Bronchial epithelial cell (primary cell): Measurements from ENCODE around the gene CHPT1. TPM values are rescaled to one million over a fixed set of nuclear protein-coding genes. Genes with fewer than 3 reads are reported as not detected.

Source experiments
- DNase-seq: peaks from one replicate; pipeline ENCODE4 v3.0.0-alpha.2; 2010; ENCODE audit warnings: low read depth
- FAIRE-seq: peaks from 2 replicates; lab custom pipeline; 2011; peaks lifted over from hg19 to GRCh38; lab: Jason Lieb, UNC
- H3K27me3 ChIP-seq: 2 replicates; pipeline ENCODE4 v1.5.1; 2011; ENCODE audit warnings: low read length; ENCODE audit not compliant: control insufficient read depth, insufficient read depth
- H3K36me3 ChIP-seq: 2 replicates; pipeline ENCODE4 v1.5.1; 2011; ENCODE audit warnings: low read length; ENCODE audit not compliant: control insufficient read depth, insufficient read depth
- H3K4me3 ChIP-seq: 2 replicates; pipeline ENCODE4 v1.5.1; 2011; ENCODE audit warnings: mild to moderate bottlenecking, low read depth, low read length, control low read depth
- total RNA-seq: library from RNA; depleted of rRNA; stranded (reverse); fragments of >200 nt; gene quantifications from 2 replicates; pipeline ENCODE4 v1.2.1, GENCODE V29; 2014
- TF ChIP-seq, protein P1 (sequence below): IDR thresholded peaks from 2 replicates; pipeline ENCODE4 v1.5.1; 2011; ENCODE audit warnings: mild to moderate bottlenecking, moderate library complexity, low read length, control low read depth, inconsistent platforms; ENCODE audit not compliant: insufficient read depth, severe bottlenecking

CHPT1 gene
- total RNA-seq, 1 donor from 2014 or later: 3.2 TPM

DNA sequence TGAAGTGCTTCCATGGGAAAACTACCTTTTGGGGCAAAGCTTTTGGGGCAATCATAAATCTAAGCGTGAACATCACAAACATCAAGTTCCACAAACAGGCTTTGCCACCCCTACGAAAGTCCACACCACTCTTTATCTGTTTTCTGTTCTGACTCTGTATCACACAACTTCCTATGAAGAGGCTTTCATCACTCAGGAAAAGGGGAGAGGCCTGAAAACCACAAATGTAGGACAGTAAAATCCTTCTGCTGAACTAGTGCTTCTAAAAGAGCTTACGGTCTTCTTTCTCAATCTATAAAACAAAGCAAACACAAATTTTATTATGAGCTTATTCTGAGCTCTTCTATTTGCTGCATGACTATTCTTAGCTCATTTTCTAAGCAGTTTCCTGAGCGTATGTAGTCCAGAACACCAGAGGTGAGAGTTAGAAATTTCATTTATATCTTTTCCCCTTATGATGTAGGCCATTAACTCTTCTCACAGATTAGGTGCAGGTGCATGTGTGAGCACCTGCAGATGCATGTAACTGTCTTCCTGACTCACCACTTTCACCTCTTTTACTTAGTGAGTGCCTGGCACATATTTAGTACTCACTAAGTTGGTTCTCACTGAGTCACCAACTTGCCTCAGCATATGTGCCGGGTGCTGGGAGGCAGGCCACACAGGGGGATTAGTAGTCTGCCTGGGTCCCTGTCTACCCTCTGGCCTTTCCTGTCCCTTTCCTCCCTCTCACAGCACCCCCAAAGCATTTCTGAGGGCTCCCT is 74.8 kb downstream of the CHPT1 start:
- DNase-seq (peak; percentile 71), FAIRE-seq (no peak)
- H3K4me3 ChIP-seq: no peak overlapping the region
- TF ChIP-seq, protein P1, sequence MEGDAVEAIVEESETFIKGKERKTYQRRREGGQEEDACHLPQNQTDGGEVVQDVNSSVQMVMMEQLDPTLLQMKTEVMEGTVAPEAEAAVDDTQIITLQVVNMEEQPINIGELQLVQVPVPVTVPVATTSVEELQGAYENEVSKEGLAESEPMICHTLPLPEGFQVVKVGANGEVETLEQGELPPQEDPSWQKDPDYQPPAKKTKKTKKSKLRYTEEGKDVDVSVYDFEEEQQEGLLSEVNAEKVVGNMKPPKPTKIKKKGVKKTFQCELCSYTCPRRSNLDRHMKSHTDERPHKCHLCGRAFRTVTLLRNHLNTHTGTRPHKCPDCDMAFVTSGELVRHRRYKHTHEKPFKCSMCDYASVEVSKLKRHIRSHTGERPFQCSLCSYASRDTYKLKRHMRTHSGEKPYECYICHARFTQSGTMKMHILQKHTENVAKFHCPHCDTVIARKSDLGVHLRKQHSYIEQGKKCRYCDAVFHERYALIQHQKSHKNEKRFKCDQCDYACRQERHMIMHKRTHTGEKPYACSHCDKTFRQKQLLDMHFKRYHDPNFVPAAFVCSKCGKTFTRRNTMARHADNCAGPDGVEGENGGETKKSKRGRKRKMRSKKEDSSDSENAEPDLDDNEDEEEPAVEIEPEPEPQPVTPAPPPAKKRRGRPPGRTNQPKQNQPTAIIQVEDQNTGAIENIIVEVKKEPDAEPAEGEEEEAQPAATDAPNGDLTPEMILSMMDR: no peak
- H3K36me3 ChIP-seq: peaks cover 2% of the 10 kb centered on the region
- no peaks in the 10 kb centered on the region for H3K27me3 ChIP-seq

- H3K36me3 ChIP-seq: peaks cover 2% of the 10 kb centered on the region
- H3K27me3 ChIP-seq: no peaks in the 10 kb centered on the region
- TF ChIP-seq, protein P1: peak; percentile 74
- no peak for FAIRE-seq
- no peak overlapping the region for H3K4me3 ChIP-seq
- DNase-seq: peak; percentile 58
Observed at GRCh38 chr12:101773650-101774162, 76.3 kb downstream of the CHPT1 start.

- DNase-seq (no peak), FAIRE-seq (no peak)
- TF ChIP-seq, protein P1: no peak
- Histone ChIP-seq H3K36me3 (no peaks in the 10 kb centered on the region), H3K4me3 (no peak overlapping the region), H3K27me3 (no peaks in the 10 kb centered on the region)
Observed at GRCh38 chr12:101775816-101776215, 78.4 kb downstream of the CHPT1 start.

GRCh38 chr12:101777485-101777884 is 80.0 kb downstream of the CHPT1 start:
- no peak for FAIRE-seq

GRCh38 chr12:101777978-101778377 is 80.5 kb downstream of the CHPT1 start:
- DNase-seq (no peak), FAIRE-seq (no peak)
- Histone ChIP-seq H3K36me3 (no peaks in the 10 kb centered on the region), H3K27me3 (no peaks in the 10 kb centered on the region), H3K4me3 (no peak overlapping the region)
- TF ChIP-seq, protein P1: no peak

More at GRCh38 chr12:101777485-101777884, 80.0 kb downstream of the CHPT1 start:
- Histone ChIP-seq H3K36me3 (no peaks in the 10 kb centered on the region), H3K4me3 (no peak overlapping the region), H3K27me3 (no peaks in the 10 kb centered on the region)
- TF ChIP-seq, protein P1: no peak
- DNase-seq: no peak

Other genes with a start within 250 kb of the CHPT1 start
- not detected in 2 replicates for gene SPIC, start 222.3 kb upstream of the CHPT1 start, total RNA-seq
- not detected in 2 replicates for gene MYBPC1, start 102.7 kb upstream of the CHPT1 start, total RNA-seq
- under 0.01 and 0.13 TPM in 2 replicates for gene SYCP3, start 41.8 kb downstream of the CHPT1 start, total RNA-seq
- gene GNPTAB, start 133.3 kb downstream of the CHPT1 start, total RNA-seq: 15.8 and 16.4 TPM in 2 replicates
- 5.8 and 7.8 TPM in 2 replicates for gene DRAM1, start 179.9 kb downstream of the CHPT1 start, total RNA-seq